ENCODE data around the gene JAM2.
"Not testable (repeated sequence)": the region's sequence is repeated elsewhere in the genome, so short reads cannot be mapped to it uniquely, and the experiment has no call there.

The JAM2 gene

GRCh38 chr21:25643486-25643885 is 4.4 kb downstream of the JAM2 start:
- DNase-seq (ENCODE audit: low read depth in 4 of 4, low spot score in 1 of 4) = no peak

- no peak for DNase-seq (ENCODE audit: low read depth in 4 of 4, low spot score in 1 of 4)
These were observed 7.4 kb downstream of the JAM2 start for GRCh38 chr21:25646474-25646873.

- DNase-seq (ENCODE audit: low read depth in 4 of 4, low spot score in 1 of 4) = no peak
These were observed 8.6 kb downstream of the JAM2 start for GRCh38 chr21:25647647-25648046.

GRCh38 chr21:25649146-25649545 is 10.1 kb downstream of the JAM2 start:
- DNase-seq (ENCODE audit: low read depth in 4 of 4, low spot score in 1 of 4) = no peak

GRCh38 chr21:25656412-25656811 is 17.4 kb downstream of the JAM2 start:
- no peak for DNase-seq (ENCODE audit: low read depth in 4 of 4, low spot score in 1 of 4)

GRCh38 chr21:25657140-25657539 is 18.1 kb downstream of the JAM2 start:
- DNase-seq (ENCODE audit: low read depth in 4 of 4, low spot score in 1 of 4) = no peak

DNA sequence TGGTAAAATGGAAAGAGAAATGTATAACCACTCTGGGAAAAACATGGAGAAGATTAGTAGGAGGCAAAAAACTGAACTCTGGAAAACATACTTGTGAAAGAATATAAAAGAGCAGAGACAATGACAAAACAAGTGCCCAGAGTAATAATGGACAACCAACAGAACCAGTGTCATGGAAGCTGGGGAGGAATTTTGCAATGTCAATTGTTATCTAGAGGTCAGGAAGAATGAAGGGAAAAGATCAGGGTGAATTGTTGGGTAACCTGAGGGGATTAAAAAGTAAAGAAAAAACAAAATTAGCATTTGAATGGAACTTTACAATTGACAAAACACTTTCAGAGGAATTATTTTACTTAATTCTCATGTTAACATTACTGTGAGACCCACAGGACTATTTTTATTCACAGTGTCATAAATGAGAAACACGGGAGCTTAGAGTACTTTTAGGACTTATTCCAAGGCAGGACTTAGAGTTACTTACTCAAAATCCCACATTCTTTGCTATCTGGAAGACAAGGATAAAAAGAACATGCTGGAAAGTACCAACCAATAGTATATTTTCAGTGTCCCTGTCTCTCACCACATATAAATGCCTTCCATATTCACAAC is 19.5 kb downstream of the JAM2 start:
- no peak for DNase-seq (ENCODE audit: low read depth in 4 of 4, low spot score in 1 of 4)

DNA sequence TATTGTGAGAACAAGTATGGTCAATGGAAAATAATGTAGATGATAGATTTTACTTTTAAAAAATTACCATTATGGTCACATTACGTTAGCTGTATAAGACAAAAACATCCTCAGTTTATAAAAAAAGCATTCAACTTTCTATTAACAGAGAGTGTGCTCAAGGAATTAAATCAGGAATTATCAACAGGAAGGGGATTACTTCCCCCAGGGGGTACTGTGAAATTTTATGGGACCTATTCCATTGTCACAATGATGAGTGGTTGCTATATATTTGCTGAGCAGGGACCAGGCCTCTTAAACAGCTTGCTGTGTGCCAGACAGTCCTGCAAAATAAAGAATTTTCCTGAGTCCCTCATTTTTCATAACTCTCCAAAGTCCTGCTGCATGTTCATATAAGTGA is 21.2 kb downstream of the JAM2 start:
- DNase-seq (ENCODE audit: low read depth in 4 of 4, low spot score in 1 of 4) = no peak

DNA sequence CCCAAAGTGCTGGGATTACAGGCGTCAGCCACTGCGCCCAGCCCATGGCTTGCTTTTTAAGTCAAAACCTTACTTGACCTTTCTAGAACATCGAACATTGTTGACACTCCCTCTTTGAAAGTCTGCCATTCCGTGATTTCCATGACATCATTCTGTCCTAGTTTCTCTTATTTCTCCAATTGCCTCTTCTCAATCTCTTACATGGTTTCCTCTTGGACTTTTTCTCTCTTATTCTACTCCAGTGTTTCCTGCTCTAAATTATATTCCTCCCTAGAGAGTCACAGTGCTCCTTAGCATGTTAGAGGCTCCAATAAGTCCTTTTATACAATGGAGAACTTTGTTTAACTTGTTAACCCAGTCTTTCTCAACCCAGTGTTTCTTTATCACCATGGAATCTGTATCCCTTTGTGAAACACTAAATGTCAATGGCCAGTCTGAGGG is 25.5 kb downstream of the JAM2 start:
- DNase-seq (ENCODE audit: low read depth in 4 of 4, low spot score in 1 of 4) = no peak

DNA sequence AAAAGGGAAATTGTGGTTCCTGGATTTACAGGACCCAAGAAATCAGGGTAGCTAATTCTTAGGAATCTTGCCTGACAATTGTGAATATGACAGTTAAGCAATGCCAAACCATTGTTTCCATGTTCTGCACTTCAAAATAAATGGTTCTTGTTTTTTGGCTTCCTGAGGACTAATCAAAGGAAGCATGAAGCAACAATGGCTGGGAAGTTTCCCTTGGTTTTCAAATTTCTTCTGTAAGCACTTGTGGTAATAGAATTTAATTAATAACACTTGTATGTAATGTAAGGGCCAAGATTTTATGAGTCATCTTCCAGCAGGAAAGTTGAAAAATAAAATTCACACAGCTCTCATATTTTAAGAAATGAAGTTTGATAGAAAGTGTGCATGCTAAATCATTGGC is 31.7 kb downstream of the JAM2 start:
- DNase-seq (ENCODE audit: low read depth in 4 of 4, low spot score in 1 of 4) = no peak

DNA sequence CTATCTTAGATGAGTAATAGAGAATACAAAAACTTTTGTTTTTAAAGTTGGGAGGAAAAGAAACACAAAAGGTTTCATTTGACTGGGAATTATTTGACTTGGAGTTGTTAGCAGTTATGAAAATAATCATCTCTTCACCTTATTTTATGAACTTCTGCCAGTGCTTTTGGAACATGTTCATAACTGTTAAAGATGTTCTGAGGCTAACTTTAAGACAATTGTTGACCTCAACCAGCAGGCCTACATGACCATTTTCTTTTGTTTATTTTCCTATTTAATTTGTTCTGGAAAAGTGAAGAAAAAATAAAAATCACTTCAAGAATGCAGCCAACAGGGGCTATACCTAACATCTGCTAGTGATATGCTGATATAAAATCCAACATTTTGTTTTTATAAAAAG is 37.4 kb downstream of the JAM2 start:
- DNase-seq (ENCODE audit: low read depth in 4 of 4, low spot score in 1 of 4) = no peak

DNA sequence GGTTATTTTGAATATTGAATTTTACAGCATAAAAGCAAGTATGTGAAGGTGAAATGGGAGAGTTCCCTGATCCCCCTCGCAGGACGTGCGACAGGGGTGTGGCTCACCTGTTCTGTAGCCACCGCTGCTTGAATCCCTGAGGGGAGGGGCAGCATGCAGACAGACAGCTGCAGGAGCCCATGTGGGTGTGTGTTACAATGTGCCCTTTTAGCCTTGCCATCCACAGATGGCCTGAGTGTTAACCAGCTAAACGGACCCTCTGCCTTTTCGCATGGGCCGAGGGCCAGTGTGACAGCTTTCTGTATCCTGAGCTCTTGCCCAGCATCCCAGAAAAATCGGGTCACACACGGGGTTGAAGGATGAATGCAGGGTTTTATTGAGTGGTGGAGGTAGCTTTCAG is 43.3 kb downstream of the JAM2 start:
- no peak for DNase-seq (ENCODE audit: low read depth in 4 of 4, low spot score in 1 of 4)

DNA sequence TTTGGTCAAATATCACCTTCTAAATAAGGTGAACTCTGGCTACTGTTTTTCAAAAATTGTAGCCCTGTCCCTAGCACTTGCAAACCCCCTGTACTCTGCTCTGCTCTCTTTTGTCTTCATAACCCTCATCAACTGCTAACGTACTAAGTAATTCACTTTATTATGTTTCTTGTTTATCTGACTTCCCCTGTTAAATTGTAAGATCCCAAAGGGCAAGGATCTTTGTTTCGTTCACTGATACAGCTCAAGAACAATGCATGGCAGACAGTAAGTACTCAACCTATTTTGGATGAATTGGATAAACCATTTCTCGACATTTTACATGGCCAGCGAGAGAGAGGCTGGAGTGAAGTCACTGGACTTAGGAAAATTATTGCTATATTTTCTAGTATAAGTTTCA is 48.7 kb downstream of the JAM2 start:
- DNase-seq (ENCODE audit: low read depth in 4 of 4, low spot score in 1 of 4) = no peak

GRCh38 chr21:25688275-25689155 is 49.5 kb downstream of the JAM2 start:
- DNase-seq (ENCODE audit: low read depth in 4 of 4, low spot score in 1 of 4) = no peak

- DNase-seq (ENCODE audit: low read depth in 4 of 4, low spot score in 1 of 4) = no peak
These were observed 50.2 kb downstream of the JAM2 start for GRCh38 chr21:25689226-25689625.

- DNase-seq (ENCODE audit: low read depth in 4 of 4, low spot score in 1 of 4) = no peak
These were observed 52.9 kb downstream of the JAM2 start for GRCh38 chr21:25691976-25692375.

GRCh38 chr21:25695461-25695860 is 56.4 kb downstream of the JAM2 start:
- DNase-seq (ENCODE audit: low read depth in 4 of 4, low spot score in 1 of 4) = not testable (repeated sequence)

DNA sequence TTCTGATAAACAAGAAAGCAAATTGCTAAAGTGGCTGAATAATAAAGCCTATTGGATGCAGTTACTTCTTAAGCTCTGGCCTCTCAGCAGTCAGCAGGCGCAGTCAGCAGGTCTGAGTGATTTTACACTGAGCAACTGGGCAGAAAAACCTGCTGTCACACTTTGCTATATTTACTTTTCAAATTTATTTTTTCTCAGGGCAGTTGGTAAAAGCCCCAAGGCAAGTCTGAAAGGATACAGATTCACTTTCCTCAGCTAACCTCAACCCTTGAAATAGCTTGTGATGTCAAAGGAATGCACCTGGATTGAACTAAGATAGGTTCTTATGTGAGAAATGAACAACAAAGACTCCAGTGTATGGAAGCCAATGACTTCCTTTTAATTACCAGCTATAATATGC is 61.7 kb downstream of the JAM2 start:
- no peak for DNase-seq (ENCODE audit: low read depth in 4 of 4, low spot score in 1 of 4)

- no peak for DNase-seq (ENCODE audit: low read depth in 4 of 4, low spot score in 1 of 4)
These were observed 62.5 kb downstream of the JAM2 start for GRCh38 chr21:25701529-25701928.

- DNase-seq (ENCODE audit: low read depth in 4 of 4, low spot score in 1 of 4) = peak; percentile 12 to 21 (median 13)
These were observed 69.5 kb downstream of the JAM2 start for GRCh38 chr21:25708467-25709065.

GRCh38 chr21:25709684-25710265 is 70.7 kb downstream of the JAM2 start:
- no peak for DNase-seq (ENCODE audit: low read depth in 4 of 4, low spot score in 1 of 4)

- no peak for DNase-seq (ENCODE audit: low read depth in 4 of 4, low spot score in 1 of 4)
These were observed 71.5 kb downstream of the JAM2 start for GRCh38 chr21:25710550-25710949.

All from stimulated activated CD4-positive, alpha-beta T cell treated with anti-CD3 and anti-CD28 coated beads, Interleukin-1b, Interleukin-23, amount 100 ng/mL, for 24 hours (primary cell).